ENCODE data around the gene UBN1.

The UBN1 gene

DNA sequence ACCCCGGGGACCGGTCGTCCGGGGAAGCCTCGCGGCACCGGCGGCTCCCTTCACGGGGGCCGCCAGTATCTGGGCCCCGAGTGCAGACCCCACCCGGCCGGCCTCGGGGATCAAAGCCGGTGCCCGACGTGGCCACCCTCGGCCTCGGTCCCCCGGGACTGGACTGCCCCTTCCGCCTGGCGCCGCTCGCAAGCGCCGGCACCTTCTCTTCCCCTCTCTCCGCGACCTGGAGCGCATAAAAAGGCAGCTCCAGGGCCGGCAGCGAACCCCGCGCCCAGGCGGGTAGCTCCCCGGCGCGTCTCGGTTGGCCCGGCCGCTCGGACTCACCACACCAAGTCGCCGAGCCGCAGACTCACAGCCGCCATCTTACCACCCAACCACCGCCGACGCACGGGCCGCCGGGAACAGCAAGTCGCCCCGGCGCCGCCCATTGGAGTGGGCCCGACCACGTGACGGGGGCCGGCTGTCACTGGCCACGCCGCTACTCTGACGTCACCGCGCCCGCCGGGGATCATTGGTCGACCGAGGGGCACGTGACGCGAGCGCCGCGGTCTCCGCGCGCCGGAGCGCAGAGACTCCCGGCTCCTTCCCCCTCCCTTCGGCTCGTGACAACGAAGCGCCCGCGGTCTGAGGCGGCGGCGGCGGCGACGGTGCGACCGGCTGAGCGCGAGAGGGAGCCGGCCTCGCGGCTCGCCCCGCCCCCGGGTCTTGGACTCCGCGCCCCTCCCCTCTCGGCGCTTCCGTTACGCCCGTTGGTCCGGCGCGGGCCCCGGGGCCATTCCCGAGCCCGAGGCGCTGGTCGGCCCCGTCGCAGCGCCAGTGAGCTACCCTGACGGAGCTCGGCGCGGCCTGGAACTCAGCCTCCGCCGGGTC lies at the start of gene UBN1, which contains the start of gene GLYR1:
TSS of gene UBN1 (plus strand) at position 581 of the 873 bp plus-strand sequence. CDS start 5,437 bp downstream, outside the sequence.
TSS of gene GLYR1 (minus strand) at position 388 of the 873 bp plus-strand sequence. CDS start at position 365, 23 bp downstream.
- DNase-seq (ENCODE audit: low read depth in 2 of 2, low spot score in 1 of 2): peak; percentile 99

DNA sequence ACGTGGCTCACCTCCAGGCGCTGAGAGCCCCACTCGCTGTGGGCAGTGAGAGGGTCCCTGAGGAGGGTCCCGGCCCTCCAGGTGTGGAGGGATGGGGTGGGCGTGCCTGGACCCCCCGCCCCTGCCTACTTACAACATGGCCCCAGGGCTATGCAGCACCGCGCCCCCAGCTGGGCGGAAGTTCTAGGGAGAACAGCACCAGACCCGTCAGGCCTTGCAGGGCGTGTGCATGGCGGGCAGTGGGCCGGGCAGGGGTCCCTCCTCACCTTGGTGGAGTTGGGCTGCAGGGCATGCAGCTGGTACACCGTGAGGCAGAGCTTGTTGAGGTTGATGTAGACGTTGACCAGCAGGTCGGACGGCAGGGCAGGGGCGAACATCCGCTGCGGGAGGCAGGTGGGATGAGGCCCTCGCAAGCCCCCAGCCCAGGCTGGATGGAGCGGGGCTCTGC lies 49.5 kb upstream of the UBN1 start:
- DNase-seq (ENCODE audit: low read depth in 2 of 2, low spot score in 1 of 2): no peak

DNA sequence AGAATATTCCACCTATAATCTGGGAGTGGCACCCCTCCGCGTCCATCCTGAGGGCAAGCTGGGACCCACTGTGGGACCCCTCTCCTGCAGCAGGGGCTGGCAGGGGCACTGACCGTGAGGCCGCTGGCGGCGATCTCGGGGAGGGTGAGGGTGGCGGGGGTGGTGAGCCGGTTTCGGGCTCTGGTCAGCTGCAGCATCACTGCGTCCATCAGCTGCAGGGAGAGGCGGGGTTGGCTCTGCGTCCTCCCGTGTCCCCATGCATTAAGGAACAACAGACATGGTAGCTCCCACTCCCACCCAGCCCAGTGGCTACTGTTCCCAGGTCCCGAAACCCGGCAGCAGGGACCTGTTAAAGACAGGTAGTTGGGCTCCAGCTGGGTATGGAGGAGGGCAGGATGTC lies 48.8 kb upstream of the UBN1 start:
- no peak for DNase-seq (ENCODE audit: low read depth in 2 of 2, low spot score in 1 of 2)

DNA sequence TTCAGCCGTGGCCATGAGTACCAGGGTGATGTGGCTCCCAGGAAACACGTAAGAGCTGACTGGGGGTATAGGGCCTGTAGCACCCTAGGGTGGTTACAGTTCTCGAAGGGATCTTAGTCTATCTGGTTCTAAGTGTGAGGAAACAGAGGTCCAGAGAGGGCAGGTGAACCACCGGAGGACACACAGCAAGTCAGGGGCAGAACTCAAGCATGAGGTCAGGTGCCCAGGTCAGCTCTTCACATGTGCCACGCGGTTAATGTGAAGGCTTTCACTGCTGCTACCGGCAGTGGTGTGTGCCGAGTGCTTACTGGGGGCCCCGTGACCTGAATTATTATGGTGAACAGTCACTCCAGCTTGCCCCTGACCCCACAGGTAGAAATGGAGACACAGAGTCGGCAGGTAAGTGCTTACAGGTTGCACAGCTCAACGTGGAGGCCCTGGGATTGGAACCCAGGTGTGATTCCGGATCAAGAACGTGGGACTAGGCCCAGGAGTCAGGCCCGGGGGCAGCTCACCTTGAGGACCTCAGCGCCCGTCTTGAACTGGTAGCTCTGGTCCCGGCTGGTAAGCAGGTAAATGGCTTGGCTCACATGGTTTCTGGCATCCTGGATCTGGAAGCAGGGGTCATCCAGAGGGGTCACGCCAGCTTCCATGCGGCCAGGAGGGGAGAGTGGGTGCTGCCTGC lies 48.0 kb upstream of the UBN1 start:
- no peak for DNase-seq (ENCODE audit: low read depth in 2 of 2, low spot score in 1 of 2)

GRCh38 chr16:4800290-4801041 lies 46.8 kb upstream of the UBN1 start:
- no peak for DNase-seq (ENCODE audit: low read depth in 2 of 2, low spot score in 1 of 2)

GRCh38 chr16:4801051-4801961 lies 46.0 kb upstream of the UBN1 start:
- DNase-seq (ENCODE audit: low read depth in 2 of 2, low spot score in 1 of 2): no peak

DNA sequence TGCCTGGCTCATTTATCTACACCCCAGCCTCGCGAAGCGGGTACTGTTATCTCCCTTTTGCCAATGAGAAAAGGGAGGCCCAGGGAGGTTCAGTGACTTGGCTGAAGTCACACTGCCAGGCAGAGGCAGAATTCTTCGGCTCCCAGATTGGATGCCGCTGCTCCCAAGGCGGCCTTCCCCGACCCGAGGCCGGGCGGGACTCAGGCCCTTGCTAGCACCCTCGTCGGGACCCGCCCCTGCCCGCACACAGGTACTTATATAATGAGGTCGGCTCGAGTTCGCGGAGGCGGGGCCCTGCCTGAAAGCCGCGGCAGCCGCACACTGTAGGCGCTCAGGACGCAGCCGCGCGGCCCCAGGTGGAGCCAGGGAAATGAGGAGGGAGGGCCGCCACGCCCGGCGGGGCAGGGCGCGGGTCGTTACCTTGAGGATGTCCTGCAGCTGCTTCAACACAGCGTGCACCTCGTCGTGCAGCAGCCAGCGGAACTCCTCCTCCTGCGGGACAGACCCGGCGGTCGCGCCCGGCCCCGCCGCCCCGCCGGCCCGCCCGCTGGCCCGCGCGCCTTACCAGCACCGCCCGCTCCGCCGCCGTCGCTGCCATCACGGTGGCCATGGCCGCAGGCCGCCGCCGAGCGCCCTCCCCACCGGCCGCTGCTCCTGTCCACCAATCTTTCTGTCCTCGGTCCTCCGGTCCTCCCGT lies 45.2 kb upstream of the UBN1 start, which contains the start of gene ROGDI:
TSS of gene ROGDI (minus strand) at position 672 of the 697 bp plus-strand sequence. CDS start at position 610, 62 bp downstream.
- peak; percentile 42 to 53 for DNase-seq (ENCODE audit: low read depth in 2 of 2, low spot score in 1 of 2)

- DNase-seq (ENCODE audit: low read depth in 2 of 2, low spot score in 1 of 2): peak; percentile 73 to 78
These were observed 44.5 kb upstream of the UBN1 start for GRCh38 chr16:4802659-4803287.

DNA sequence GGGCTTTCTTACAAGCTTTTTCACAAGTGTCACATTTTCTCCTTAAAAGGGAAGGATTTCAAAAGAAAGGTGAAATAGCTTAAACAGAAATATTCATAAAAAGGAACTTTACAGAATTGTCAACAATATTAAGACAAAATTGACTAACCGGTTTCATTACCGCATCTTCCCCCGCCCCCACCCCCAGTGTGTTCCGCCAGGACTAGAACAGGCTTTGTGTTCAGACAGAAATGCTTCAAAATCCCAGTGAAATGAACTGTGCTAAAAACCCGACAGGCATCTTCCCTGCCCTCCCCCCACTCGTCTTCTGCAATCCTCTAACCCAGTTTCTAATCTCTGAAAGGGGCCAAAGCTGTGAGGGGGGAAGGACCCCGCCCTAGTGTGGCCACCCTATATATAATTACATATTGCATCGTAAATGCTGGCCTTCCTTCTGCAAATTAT lies 43.9 kb upstream of the UBN1 start:
- no peak for DNase-seq (ENCODE audit: low read depth in 2 of 2, low spot score in 1 of 2)

DNA sequence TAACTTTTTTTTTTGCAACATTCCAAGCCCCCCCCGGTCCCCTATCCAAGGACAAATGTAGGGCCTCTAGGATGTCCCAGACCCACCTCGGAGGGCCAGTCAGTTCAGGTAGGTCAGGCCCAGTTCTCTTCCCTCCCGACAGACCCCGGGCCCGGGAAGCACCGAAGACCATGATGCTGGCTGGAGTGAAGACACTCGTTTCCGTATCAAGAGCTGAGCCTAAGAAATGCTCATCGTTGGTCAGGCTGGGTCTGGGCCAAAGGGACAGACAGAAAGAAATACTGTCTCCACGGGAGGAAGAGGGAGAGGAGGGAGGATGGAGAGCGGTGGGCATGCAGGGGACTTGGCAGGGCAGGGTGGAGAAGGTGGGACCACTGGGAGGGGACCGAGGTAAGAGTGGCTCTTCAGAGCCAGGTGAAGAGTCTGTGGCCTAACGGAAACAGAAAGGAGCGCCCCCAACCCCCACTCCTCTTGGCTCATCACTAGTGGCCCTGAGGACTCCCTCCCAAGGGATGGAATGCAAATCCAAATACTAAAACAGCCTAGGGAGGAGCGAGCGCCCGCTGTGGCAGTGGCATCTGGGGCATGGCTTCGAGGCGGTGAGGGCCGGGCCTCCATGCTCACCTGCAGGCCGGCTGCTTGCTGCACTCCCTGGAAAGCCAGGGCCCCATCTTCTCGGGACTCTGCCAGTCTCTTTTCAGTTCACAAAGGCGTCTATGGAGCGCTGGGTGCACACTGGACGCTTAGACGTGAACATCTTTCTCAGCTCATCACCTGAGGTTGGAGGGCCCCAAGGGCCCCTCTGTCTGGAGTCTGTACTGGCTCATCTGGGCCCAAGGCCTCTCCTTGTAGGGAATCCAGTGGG lies 43.2 kb upstream of the UBN1 start:
- DNase-seq (ENCODE audit: low read depth in 2 of 2, low spot score in 1 of 2): no peak

DNA sequence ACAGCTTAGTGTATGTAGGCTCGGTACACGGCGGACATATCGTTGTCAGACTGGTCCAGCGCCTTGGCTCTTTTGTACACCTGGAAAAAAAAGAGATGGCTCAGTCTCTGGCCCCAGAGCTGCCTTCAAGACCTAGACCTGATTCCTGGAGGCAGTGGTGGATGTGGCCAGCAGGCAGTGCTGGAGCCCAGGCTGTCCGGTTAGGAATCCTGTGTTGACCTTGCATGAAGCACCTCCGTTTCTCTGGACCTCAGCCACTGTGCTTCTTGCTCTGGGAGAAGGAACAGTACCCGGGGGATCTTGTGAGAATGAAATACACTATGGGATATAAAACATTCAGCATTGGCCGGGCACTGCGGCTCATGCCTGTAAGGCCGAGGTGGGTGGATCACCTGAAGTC lies 42.0 kb upstream of the UBN1 start:
- DNase-seq (ENCODE audit: low read depth in 2 of 2, low spot score in 1 of 2): no peak

DNA sequence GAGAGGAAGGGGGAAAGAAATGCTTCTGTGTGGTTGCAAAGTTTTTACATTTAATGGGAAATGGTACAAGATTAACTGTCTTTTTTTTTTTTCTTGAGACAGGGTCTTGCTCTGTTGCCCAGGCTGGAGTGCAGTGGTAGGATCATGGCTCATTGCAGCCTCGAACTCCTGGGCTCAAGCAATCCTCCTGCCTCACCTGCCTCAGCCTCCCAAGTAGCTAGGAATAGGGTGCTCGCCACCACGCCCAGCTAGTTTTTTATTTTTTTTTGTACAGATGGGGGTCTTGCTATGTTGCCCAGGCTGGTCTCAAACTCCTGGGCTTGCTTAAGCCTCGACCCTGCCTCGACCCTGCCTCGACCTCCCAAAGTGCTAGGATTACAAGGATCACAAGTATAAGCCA lies 41.0 kb upstream of the UBN1 start:
- no peak for DNase-seq (ENCODE audit: low read depth in 2 of 2, low spot score in 1 of 2)

DNA sequence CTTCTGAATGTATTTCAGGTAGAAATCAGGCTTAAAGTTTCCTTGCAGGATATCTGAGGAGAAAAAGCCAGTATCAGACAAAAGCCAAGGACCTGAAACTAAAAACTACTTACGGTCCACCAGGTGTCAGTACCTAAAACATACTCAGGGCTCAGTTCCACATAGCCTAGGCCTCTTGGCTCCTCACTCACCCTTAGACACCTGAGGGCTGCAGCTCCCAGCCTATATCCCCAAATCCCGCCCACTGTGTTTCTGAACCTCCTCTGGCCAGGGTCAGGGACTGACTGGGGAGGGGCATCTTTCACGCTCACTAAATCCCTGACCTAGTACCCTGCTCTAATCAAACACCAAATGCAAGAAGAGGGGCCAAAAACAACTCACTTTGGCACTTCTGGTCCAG lies 36.0 kb upstream of the UBN1 start:
- DNase-seq (ENCODE audit: low read depth in 2 of 2, low spot score in 1 of 2): no peak

DNA sequence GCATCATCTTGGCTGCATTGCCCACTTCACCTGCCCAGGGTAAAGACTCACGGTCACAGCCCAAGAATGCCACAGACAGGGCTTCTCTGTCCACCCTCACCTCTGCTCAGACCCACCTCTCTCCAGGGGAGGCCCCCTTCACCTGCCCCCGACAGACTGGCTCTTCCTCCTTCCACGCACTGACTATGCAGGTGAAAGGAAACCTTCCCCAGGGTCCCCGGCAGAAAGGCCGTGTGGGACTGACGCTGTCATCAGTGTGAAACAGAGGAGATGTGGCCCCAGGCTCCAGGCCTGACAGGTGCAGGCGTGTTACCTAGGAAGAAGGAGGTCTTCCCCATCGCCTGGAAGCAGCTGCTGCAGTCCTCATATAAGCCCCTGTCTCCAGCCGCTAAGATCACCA lies 35.5 kb upstream of the UBN1 start:
- DNase-seq (ENCODE audit: low read depth in 2 of 2, low spot score in 1 of 2): no peak

DNA sequence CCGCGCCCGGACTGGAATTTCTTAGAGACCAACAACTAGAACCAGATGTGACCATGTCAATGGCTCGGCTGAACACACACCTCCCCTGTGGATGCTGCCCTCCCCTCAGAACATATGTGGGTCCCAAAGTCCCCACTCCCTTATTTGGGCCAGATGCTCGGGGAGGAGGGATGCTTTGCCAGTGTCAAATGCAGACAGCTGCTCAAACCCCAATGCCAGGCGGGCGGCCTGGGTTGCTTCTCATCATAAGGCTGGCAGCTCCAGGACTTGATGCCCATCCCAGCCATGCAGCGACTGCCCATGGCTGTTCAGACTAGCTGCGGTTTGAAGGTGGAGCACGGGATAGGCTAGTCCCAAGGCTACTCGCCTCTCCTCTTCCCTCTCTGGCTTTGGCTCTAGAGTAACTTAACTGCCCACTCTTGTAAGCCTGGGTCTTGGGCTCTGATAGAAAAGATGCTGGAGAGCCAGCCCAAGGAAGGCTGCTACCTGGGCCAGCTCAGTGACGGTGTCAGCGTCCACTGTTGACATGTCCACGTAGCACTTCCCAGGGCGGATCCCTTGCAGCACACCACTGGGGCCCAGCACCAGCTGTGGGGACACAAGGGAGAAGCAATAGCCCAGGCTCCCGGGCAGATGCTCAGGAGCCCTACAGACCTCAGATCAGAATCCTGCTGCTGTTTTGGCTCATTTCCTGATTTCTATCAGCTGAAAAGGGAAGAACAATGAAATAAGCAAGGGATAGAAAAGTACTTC lies 33.9 kb upstream of the UBN1 start:
- no peak for DNase-seq (ENCODE audit: low read depth in 2 of 2, low spot score in 1 of 2)

DNA sequence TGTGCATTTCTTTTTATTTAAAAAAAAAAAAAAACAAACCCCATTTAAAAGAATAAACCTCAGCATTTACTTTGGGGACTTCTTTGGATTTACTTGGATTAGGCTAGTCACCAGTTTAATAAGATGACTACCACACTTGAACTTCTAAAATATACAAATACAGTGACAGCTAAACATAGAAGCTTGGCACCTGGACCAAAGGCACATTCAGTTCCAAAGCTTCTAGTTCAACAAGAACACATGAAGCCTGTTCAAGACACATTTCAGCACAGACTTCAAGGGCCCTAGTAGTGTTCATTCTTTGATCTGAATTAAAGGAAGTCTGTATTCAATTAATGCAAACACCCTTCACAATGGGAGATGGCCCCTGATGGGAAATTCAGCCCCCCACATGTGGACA lies 33.2 kb upstream of the UBN1 start:
- no peak for DNase-seq (ENCODE audit: low read depth in 2 of 2, low spot score in 1 of 2)

DNA sequence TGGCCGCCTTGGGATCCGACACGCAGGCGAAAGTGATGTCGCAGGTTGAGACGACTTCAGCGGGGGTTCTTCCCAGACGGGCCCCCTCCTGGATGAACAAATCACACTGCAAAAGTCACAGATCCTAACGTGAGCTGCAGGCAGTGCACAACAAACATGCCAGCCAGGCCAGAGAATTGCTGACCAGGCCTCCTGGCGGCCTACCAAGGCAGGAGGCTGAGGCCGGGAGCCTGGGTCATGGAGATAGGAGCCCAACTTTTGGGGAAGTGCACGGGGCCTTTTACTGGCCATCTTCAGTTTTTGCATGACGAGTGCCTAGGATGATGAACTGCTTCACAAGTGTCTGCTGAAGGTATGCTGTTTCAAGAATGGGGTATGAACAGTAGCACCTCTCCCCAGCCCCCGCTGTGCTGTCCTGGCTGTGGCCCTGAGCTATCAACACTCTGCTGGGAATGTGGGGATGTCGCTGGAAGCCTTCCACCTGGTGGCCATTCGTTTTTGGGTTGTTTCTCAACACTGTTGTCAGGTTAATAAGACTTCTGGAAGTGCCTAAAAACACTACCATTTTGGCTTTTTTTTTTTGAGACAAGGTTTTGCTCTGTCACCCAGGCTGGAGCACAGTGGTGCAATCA lies 32.6 kb upstream of the UBN1 start:
- no peak for DNase-seq (ENCODE audit: low read depth in 2 of 2, low spot score in 1 of 2)

All from stimulated activated CD8-positive, alpha-beta memory T cell treated with anti-CD3 and anti-CD28 coated beads, Interleukin-4, amount 100 ng/mL, for 4 hours (primary cell).